Activated naive CD4-positive, alpha-beta T cell treated with anti-CD3 and anti-CD28 coated beads, Interleukin-2, amount 50 U/mL, for 72 hours (primary cell): Measurements from ENCODE around the gene CT47C1. TPM values are rescaled to one million over a fixed set of nuclear protein-coding genes. Genes with fewer than 3 reads are reported as not detected.

ENCODE experiments used
- ATAC-seq, 2 donors: fragments of 150-1000 bp; cut with Tn5 transposase; 2 replicates each; pipeline ENCODE4 v1.10.0; 2021; ENCODE audit warnings: mild to moderate bottlenecking in 2 of 2, moderate library complexity in 2 of 2
- DNase-seq, 2 donors: peaks; one replicate each; pipeline ENCODE4 v3.0.0; 2021 to 2022; ENCODE audit warnings: low spot score in 2 of 2
- H3K27ac Mint-ChIP-seq, 2 donors: one replicate each; pipeline ENCODE4 v1.8.0; 2022; ENCODE audit warnings: mild to moderate bottlenecking in 2 of 2, mixed read lengths in 2 of 2
- H3K36me3 Mint-ChIP-seq, 2 donors: one replicate each; pipeline ENCODE4 v1.8.0; 2022; ENCODE audit warnings: mixed read lengths in 2 of 2
- H3K9me3 Mint-ChIP-seq, 2 donors: one replicate each; pipeline ENCODE4 v1.8.0; 2022; ENCODE audit warnings: mixed read lengths in 2 of 2
- total RNA-seq, 2 donors: library from RNA; stranded (reverse); gene quantifications; one replicate each; pipeline ENCODE4 v1.2.3, GENCODE V29; 2022

CT47C1 gene
- total RNA-seq, 2 donors from 2014 or later = not detected

DNA sequence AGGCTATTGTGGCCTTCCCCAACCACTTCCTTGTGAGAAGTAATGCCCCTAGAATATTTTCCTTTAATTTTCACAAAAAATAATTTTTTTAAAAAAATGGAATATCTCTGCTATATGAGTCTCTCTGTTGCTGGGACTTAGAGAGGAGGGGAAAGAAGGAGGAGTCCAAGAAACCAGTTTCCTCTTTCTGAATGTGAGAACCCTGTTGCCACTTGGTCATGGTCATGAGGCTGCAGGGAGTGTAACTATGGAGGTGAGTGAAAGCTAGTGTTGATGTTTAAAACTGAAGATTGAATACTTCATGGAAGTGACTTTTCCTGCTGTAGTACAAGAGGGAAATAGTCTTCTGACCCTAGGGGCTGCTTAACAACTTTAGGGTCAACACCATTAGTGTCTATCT lies 34.4 kb downstream of the CT47C1 start:
- Mint-ChIP-seq H3K27ac (no peak overlapping the region), H3K36me3 (no peaks in the 10 kb centered on the region), H3K9me3 (no peaks in the 10 kb centered on the region)
- ATAC-seq (no peak), DNase-seq (no peak)

GRCh38 chrX:119118780-119119395 lies 46.1 kb downstream of the CT47C1 start:
- H3K36me3 Mint-ChIP-seq = no peaks in the 10 kb centered on the region
- peak in 1 of 2 donors; percentile 43 for DNase-seq
- H3K27ac Mint-ChIP-seq = no peak overlapping the region
- peak; percentile 71 to 78 for ATAC-seq
- no peaks in the 10 kb centered on the region for H3K9me3 Mint-ChIP-seq

- H3K9me3 Mint-ChIP-seq = no peaks in the 10 kb centered on the region
- no peaks in the 10 kb centered on the region for H3K36me3 Mint-ChIP-seq
- no peak for ATAC-seq
- no peak for DNase-seq
- no peak overlapping the region for H3K27ac Mint-ChIP-seq
These were observed 48.5 kb downstream of the CT47C1 start for GRCh38 chrX:119121341-119121740.

Other genes with a start within 250 kb of the CT47C1 start
- under 1 TPM in 1 of 2 donors, not detected in 1; 0.60 TPM for gene ZCCHC12, start 249.2 kb upstream of the CT47C1 start, total RNA-seq
- gene LONRF3, start 98.4 kb upstream of the CT47C1 start, total RNA-seq = 1 to 10 TPM; 4.5 to 5.1 TPM
- not detected for gene KIAA1210, start 54.8 kb downstream of the CT47C1 start, total RNA-seq
- gene PGRMC1, start 163.3 kb downstream of the CT47C1 start, total RNA-seq = 10 to 100 TPM; 22.2 to 35.0 TPM